HepG2 (cell line): ENCODE measurements around the gene SLC25A10. TPM values are rescaled to one million over a fixed set of nuclear protein-coding genes. Genes with fewer than 3 reads are reported as not detected.

Experiments
- ATF7-NPFF ChIP-seq: sonication (generic); formaldehyde crosslinking; IDR thresholded peaks from 2 replicates; pipeline ENCODE4 v1.8.1; 2023; ENCODE audit warnings: mild to moderate bottlenecking, low read depth, missing genetic modification reagents, moderate library complexity
- BCL3 ChIP-seq: sonication (generic); formaldehyde crosslinking; IDR thresholded peaks from 2 replicates; pipeline ENCODE4 v1.5.1; 2020; ENCODE audit warnings: mild to moderate bottlenecking, missing genetic modification reagents, moderate library complexity
- CREB1 ChIP-seq, 2 experiments: fragments of 450-650 bp in 1 of 2; IDR thresholded peaks; 2 replicates each; pipeline ENCODE4 v1.6.1; 2016 to 2017; ENCODE audit warnings: control low read depth in 1 of 2, mild to moderate bottlenecking in 1 of 2, missing compliant biosample characterization in 1 of 2, missing genetic modification characterization in 1 of 2
- DRAP1 ChIP-seq: IDR thresholded peaks from 2 replicates; pipeline ENCODE4 v1.6.1; 2016; ENCODE audit warnings: missing genetic modification reagents, missing compliant biosample characterization
- ETV5 ChIP-seq: IDR thresholded peaks from 2 replicates; pipeline ENCODE4 v1.6.1; 2018; ENCODE audit warnings: missing biosample characterization, missing genetic modification reagents, inconsistent platforms, borderline replicate concordance
- HMGXB3 ChIP-seq: sonication (generic); formaldehyde crosslinking; IDR thresholded peaks from 2 replicates; pipeline ENCODE4 v1.4.0; 2020; ENCODE audit warnings: missing genetic modification reagents, borderline replicate concordance
- HOXA9 ChIP-seq: sonication (generic); formaldehyde crosslinking; IDR thresholded peaks from 2 replicates; pipeline ENCODE4 v1.8.1; 2022; ENCODE audit warnings: missing genetic modification reagents, mild to moderate bottlenecking, moderate library complexity, borderline replicate concordance
- NFE2L1 ChIP-seq: sonication (generic); formaldehyde crosslinking; IDR thresholded peaks from 2 replicates; pipeline ENCODE4 v1.4.0; 2020; ENCODE audit warnings: missing genetic modification reagents, mild to moderate bottlenecking, borderline replicate concordance
- PAF1 ChIP-seq: IDR thresholded peaks from 2 replicates; pipeline ENCODE4 v1.6.1; 2016; ENCODE audit warnings: missing genetic modification reagents, missing compliant biosample characterization
- POLR2AphosphoS5 ChIP-seq: IDR thresholded peaks from 2 replicates; pipeline ENCODE4 v1.6.1; 2012; ENCODE audit warnings: low read depth, low read length
- SIN3A ChIP-seq: IDR thresholded peaks from 2 replicates; pipeline ENCODE4 v1.6.1; 2011; ENCODE audit warnings: low read depth, mild to moderate bottlenecking, control low read depth, low read length, borderline replicate concordance
- ZFP36 ChIP-seq: fragments of 150-350 bp; IDR thresholded peaks from 2 replicates; pipeline ENCODE4 v1.6.1; 2018; ENCODE audit warnings: borderline replicate concordance, low read length, low read depth; ENCODE audit not compliant: partially characterized antibody
- ZNF20 ChIP-seq: sonication (generic); formaldehyde crosslinking; IDR thresholded peaks from 2 replicates; pipeline ENCODE4 v1.4.0; 2020; ENCODE audit warnings: mild to moderate bottlenecking, moderate library complexity, missing genetic modification reagents
- ZNF275 ChIP-seq: sonication (generic); formaldehyde crosslinking; IDR thresholded peaks from 2 replicates; pipeline ENCODE4 v1.8.0; 2022; ENCODE audit warnings: missing genetic modification reagents, mild to moderate bottlenecking, inconsistent platforms, borderline replicate concordance
- ZNF782 ChIP-seq: sonication (generic); formaldehyde crosslinking; IDR thresholded peaks from 2 replicates; pipeline ENCODE4 v1.4.0; 2020; ENCODE audit warnings: missing genetic modification reagents, mild to moderate bottlenecking, borderline replicate concordance
- ZSCAN29 ChIP-seq: sonication (generic); formaldehyde crosslinking; conservative IDR thresholded peaks from 2 replicates; pipeline ENCODE4 v1.4.0; 2020; ENCODE audit warnings: mild to moderate bottlenecking, missing genetic modification reagents
- polyA plus RNA-seq, 8 experiments: library from polyadenylated mRNA; depleted of rRNA in 3 of 8; stranded (reverse) in 7 of 8; unstranded in 1 of 8; fragments of >200 nt; fragmentation: Illumina TruSeq in 4 of 8; extraction: Trizol in 4 of 8; gene quantifications; 2 replicates each; pipeline versions ENCODE4 v1.2.1 to v1.2.3, GENCODE V29; 2011 to 2016; ENCODE audit warnings: low read depth in 4 of 8, missing spikeins in 1 of 8, mixed read lengths in 1 of 8; ENCODE audit not compliant: insufficient read depth in 1 of 8
- total RNA-seq, 5 experiments: library from RNA; depleted of rRNA; stranded (reverse); fragments of >200 nt; fragmentation: Illumina TruSeq; extraction: Trizol; gene quantifications; 2 replicates each; pipeline ENCODE4 v1.2.3, GENCODE V29; 2016; ENCODE audit warnings: low read depth in 1 of 5
- TF ChIP-seq, protein P1 (sequence below): sonication (generic); formaldehyde crosslinking; IDR thresholded peaks from 2 replicates; pipeline ENCODE4 v1.4.0; 2020; ENCODE audit warnings: missing genetic modification reagents

The SLC25A10 gene
- total and polyA plus RNA-seq, 2 of the 13 experiments (the other 11 are each of a cell fraction or from before 2014, with no cell fraction given): 46.5 to 140 TPM

GRCh38 chr17:81683584-81684441 is 28.3 kb upstream of the SLC25A10 start, which contains the start of the genes ARL16 and HGS (continued):
- 0 out of 2 replicates have a peak, but pooled peaks have one; percentile 34 for TF ChIP-seq ZSCAN29 (CRISPR knock-in tag)
- peak; percentile 67 for TF ChIP-seq POLR2AphosphoS5
- no peak; the same call in 1 of the 2 replicates for TF ChIP-seq ATF7-NPFF (CRISPR knock-in tag)
- TF ChIP-seq HOXA9 (CRISPR knock-in tag): peak; percentile 70; the same call in 1 of the 2 replicates
- peak; percentile 61 for TF ChIP-seq ETV5 (CRISPR knock-in tag)
- peak; percentile 63; the same call in 1 of the 2 replicates for TF ChIP-seq ZNF275 (CRISPR knock-in tag)
- peak; percentile 26; the same call in 1 of the 2 replicates for TF ChIP-seq ZNF782 (CRISPR knock-in tag)
- TF ChIP-seq, protein P1, sequence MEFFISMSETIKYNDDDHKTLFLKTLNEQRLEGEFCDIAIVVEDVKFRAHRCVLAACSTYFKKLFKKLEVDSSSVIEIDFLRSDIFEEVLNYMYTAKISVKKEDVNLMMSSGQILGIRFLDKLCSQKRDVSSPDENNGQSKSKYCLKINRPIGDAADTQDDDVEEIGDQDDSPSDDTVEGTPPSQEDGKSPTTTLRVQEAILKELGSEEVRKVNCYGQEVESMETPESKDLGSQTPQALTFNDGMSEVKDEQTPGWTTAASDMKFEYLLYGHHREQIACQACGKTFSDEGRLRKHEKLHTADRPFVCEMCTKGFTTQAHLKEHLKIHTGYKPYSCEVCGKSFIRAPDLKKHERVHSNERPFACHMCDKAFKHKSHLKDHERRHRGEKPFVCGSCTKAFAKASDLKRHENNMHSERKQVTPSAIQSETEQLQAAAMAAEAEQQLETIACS (CRISPR knock-in tag): peak; percentile 97
- peak; percentile 79 for TF ChIP-seq HMGXB3 (CRISPR knock-in tag)
- no peak for TF ChIP-seq PAF1 (CRISPR knock-in tag)
- peak; percentile 85 for TF ChIP-seq CREB1 (IDR thresholded peaks at IDR 0.05)
- peak; percentile 87 for TF ChIP-seq CREB1 (CRISPR knock-in tag; IDR thresholded peaks at IDR 0.05)
- no peak for TF ChIP-seq NFE2L1 (CRISPR knock-in tag)
- no peak for TF ChIP-seq ZFP36
- TF ChIP-seq BCL3 (CRISPR knock-in tag): peak; percentile 66; the same call in 1 of the 2 replicates
- peak; percentile 85 for TF ChIP-seq DRAP1 (CRISPR knock-in tag)
- TF ChIP-seq SIN3A: peak; percentile 98
- no peak for TF ChIP-seq ZNF20 (CRISPR knock-in tag)
